Dendritic cell treated with granulocyte-macrophage colony-stimulating factor and Interleukin-4, amounts not matched to agents 40 ng/mL and 50 ng/mL, for 4 days (primary cell): Measurements from ENCODE around the gene MAP3K15.

Experiments
- H3K27ac Mint-ChIP-seq: one replicate; pipeline ENCODE4 v1.8.0; 2022; ENCODE audit warnings: mild to moderate bottlenecking, mixed read lengths
- H3K27me3 Mint-ChIP-seq: one replicate; pipeline ENCODE4 v1.8.0; 2022; ENCODE audit warnings: mild to moderate bottlenecking, mixed read lengths
- H3K36me3 Mint-ChIP-seq: one replicate; pipeline ENCODE4 v1.8.0; 2022; ENCODE audit warnings: low read depth, mixed read lengths
- H3K4me1 Mint-ChIP-seq: one replicate; pipeline ENCODE4 v1.8.0; 2022; ENCODE audit warnings: low read depth, mixed read lengths
- H3K4me3 Mint-ChIP-seq: one replicate; pipeline ENCODE4 v1.8.0; 2022; ENCODE audit warnings: mild to moderate bottlenecking, moderate library complexity, mixed read lengths
- H3K9me3 Mint-ChIP-seq: one replicate; pipeline ENCODE4 v1.8.0; 2022; ENCODE audit warnings: mixed read lengths
- intact Hi-C: fragments of 100-400 bp; cut with micrococcal nuclease; formaldehyde crosslinking; loops from one replicate; pipeline ENCODE4 v1.15.0; 2022

Gene MAP3K15

GRCh38 chrX:19514791-19515614 lies at the start of gene MAP3K15:
Gene MAP3K15, minus strand, starts transcription at chrX:19515508. Its CDS starts 247 bp downstream, at chrX:19515261.
- H3K27ac Mint-ChIP-seq: no peak within 1 kb of the TSS
- no peaks in the 10 kb centered on the region for H3K9me3 Mint-ChIP-seq
- peak within 1 kb of the TSS; percentile 72 for H3K4me3 Mint-ChIP-seq
- H3K4me1 Mint-ChIP-seq: no peaks in the 10 kb centered on the region
- intact Hi-C loops: loop anchor here (5.0 kb wide), 1 partner anchor 143 kb away; no protein-coding TSS in a partner anchor
- H3K36me3 Mint-ChIP-seq: no peaks in the 10 kb centered on the region
- H3K27me3 Mint-ChIP-seq: peaks cover 39% of the 10 kb centered on the region

DNA sequence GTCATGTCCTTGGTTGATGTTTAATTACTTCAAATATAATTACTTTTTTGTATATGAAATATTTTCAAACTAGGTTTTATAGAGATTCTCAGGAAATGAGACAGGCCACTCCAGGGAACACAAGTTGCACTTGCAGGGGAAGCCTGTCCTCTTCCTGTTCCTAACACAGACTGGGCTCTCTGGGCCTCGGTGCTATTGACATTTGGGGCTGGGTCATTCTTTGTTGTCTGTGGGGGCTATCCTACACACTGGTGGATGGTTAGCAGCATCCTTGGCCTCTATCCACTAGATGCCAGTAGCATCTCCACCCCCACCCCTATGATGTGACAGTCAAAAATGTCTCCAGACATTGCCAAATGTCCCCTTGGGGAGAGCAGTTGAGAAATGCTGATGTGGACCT lies 49.3 kb upstream of the MAP3K15 start:
- no peak overlapping the region for H3K27ac Mint-ChIP-seq

DNA sequence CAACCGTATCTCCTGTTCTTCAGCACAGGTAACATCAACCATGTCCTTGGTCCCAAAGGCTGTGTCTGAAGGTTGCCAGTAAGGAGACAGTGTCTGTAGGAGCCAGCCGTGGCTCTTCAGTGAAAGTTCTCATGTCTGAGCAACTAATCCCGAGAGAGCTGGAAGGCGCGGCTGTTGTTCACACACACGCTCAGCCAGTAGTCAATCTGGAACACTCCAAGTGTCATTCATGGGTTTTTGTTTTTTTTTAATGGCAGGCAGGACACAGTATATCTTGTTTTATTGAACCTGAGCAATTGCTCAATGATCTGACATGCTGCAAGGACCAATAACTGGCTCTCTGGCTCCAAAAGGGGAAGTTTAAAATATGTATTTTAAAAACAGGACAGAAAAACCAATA lies 48.4 kb upstream of the MAP3K15 start:
- H3K9me3 Mint-ChIP-seq: no peaks in the 10 kb centered on the region
- H3K4me1 Mint-ChIP-seq: peaks cover 6% of the 10 kb centered on the region
- intact Hi-C loops: no loop called here
- peaks cover 29% of the 10 kb centered on the region for H3K36me3 Mint-ChIP-seq
- H3K4me3 Mint-ChIP-seq: no peak overlapping the region
- H3K27me3 Mint-ChIP-seq: no peaks in the 10 kb centered on the region
- H3K27ac Mint-ChIP-seq: no peak overlapping the region

More for the DNA sequence above, 49.3 kb upstream of the MAP3K15 start:
- Mint-ChIP-seq H3K4me3 (no peak overlapping the region), H3K36me3 (peaks cover 38% of the 10 kb centered on the region), H3K27me3 (no peaks in the 10 kb centered on the region), H3K9me3 (no peaks in the 10 kb centered on the region), H3K4me1 (peaks cover 6% of the 10 kb centered on the region)
- intact Hi-C loops: no loop called here

DNA sequence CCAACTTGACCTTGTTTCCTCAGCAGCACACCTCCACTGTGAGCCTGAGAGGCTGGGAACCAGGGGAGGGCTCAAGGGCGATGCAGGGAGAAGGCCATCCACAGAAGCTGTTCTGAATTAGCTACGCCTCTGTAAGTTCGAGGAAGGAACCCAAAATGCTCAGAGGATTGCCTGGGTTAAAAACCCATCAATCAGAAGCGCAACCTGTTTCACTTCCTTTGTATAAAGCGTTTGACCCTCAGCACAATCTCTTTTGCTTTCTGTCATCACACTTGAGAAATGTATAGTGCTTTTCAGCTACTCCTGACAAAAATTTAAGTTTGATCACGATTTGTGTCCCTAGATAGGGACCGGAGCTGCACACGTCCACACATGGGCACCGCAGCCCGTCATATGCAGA lies 48.0 kb upstream of the MAP3K15 start:
- peaks cover 6% of the 10 kb centered on the region for H3K4me1 Mint-ChIP-seq
- H3K27me3 Mint-ChIP-seq: no peaks in the 10 kb centered on the region
- intact Hi-C loops: no loop called here
- no peak overlapping the region for H3K4me3 Mint-ChIP-seq
- no peak overlapping the region for H3K27ac Mint-ChIP-seq
- H3K36me3 Mint-ChIP-seq: peaks cover 25% of the 10 kb centered on the region
- no peaks in the 10 kb centered on the region for H3K9me3 Mint-ChIP-seq

DNA sequence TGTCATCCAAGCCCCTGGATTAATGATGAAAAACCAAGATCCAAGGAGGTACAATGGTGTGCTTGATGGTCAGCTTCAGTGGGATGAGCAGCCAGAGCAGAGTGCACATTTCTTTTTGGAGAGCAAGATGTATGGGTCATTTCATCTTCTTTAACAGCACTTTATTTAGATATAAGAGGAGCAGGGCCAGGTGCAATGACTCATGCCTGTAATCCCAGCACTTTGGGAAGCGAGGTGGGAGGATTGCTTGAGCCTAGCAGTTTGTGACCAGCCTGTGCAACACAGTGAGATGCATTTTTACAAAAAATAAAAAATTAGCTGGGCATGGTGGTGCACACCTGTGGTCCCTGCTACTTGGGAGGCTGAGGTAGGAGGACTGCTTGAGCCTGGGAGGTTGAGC lies 45.3 kb upstream of the MAP3K15 start:
- Mint-ChIP-seq H3K4me3 (no peak overlapping the region), H3K27ac (no peak overlapping the region), H3K27me3 (no peaks in the 10 kb centered on the region), H3K4me1 (no peaks in the 10 kb centered on the region), H3K9me3 (no peaks in the 10 kb centered on the region), H3K36me3 (peaks cover 19% of the 10 kb centered on the region)
- intact Hi-C loops: no loop called here

- Mint-ChIP-seq H3K4me3 (no peak overlapping the region), H3K27me3 (no peaks in the 10 kb centered on the region), H3K4me1 (no peaks in the 10 kb centered on the region), H3K9me3 (no peaks in the 10 kb centered on the region), H3K27ac (no peak overlapping the region), H3K36me3 (peaks cover 17% of the 10 kb centered on the region)
- intact Hi-C loops: no loop called here
These were observed 42.5 kb upstream of the MAP3K15 start for GRCh38 chrX:19557822-19558221.

DNA sequence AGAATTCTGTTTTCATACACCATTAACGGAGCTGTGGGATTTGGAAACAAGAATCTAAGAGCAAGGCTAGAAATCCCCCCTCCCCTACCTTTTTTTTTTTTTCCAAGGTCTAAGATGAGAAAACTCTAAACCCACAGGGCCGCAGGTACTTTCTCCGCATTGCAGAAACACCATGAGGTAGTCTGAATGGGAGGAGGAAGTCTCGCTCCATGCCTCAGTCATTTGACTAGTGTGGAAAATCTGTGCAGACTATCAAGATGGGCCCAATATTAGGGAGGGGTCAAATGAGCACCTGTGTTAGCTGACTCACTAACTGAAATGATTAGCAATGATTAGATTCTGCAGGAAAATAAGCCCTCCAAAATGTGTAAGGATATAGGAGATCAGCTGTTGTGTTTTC lies 40.9 kb upstream of the MAP3K15 start:
- no peaks in the 10 kb centered on the region for H3K9me3 Mint-ChIP-seq
- intact Hi-C loops: no loop called here
- no peak overlapping the region for H3K4me3 Mint-ChIP-seq
- peak overlapping the region; percentile 65 for H3K27ac Mint-ChIP-seq
- H3K4me1 Mint-ChIP-seq: no peaks in the 10 kb centered on the region
- no peaks in the 10 kb centered on the region for H3K27me3 Mint-ChIP-seq
- peaks cover 31% of the 10 kb centered on the region for H3K36me3 Mint-ChIP-seq

DNA sequence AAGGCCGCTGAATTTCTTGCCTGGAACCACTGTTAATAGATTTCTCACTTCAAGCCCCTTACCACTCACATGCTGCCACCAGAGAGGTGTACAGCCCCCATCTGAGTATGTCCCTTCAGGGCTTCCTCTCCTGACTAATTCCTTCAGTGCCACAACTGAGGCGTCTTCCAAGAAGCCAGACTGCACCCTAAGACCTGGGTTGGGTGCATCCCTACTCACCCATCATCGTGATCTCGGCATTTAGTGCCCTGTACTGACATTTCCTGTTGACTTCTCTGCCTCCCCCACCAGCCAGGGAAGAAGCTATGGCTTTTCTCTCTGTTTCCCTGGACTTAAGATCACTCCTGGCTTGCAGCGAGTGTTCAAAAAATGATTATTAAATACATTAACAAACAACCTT lies 40.4 kb upstream of the MAP3K15 start:
- H3K27me3 Mint-ChIP-seq: no peaks in the 10 kb centered on the region
- H3K4me3 Mint-ChIP-seq: no peak overlapping the region
- H3K9me3 Mint-ChIP-seq: no peaks in the 10 kb centered on the region
- intact Hi-C loops: no loop called here
- H3K27ac Mint-ChIP-seq: peak overlapping the region; percentile 65
- no peaks in the 10 kb centered on the region for H3K4me1 Mint-ChIP-seq
- peaks cover 29% of the 10 kb centered on the region for H3K36me3 Mint-ChIP-seq

GRCh38 chrX:19555236-19555635 lies 39.9 kb upstream of the MAP3K15 start:
- Mint-ChIP-seq H3K4me3 (no peak overlapping the region), H3K9me3 (no peaks in the 10 kb centered on the region), H3K27me3 (no peaks in the 10 kb centered on the region), H3K36me3 (peaks cover 30% of the 10 kb centered on the region), H3K27ac (peak overlapping the region; percentile 65), H3K4me1 (no peaks in the 10 kb centered on the region)
- intact Hi-C loops: no loop called here

GRCh38 chrX:19554786-19555185 lies 39.5 kb upstream of the MAP3K15 start:
- Mint-ChIP-seq H3K4me1 (no peaks in the 10 kb centered on the region), H3K4me3 (no peak overlapping the region), H3K9me3 (no peaks in the 10 kb centered on the region), H3K36me3 (peaks cover 34% of the 10 kb centered on the region), H3K27me3 (no peaks in the 10 kb centered on the region), H3K27ac (no peak overlapping the region)
- intact Hi-C loops: no loop called here

DNA sequence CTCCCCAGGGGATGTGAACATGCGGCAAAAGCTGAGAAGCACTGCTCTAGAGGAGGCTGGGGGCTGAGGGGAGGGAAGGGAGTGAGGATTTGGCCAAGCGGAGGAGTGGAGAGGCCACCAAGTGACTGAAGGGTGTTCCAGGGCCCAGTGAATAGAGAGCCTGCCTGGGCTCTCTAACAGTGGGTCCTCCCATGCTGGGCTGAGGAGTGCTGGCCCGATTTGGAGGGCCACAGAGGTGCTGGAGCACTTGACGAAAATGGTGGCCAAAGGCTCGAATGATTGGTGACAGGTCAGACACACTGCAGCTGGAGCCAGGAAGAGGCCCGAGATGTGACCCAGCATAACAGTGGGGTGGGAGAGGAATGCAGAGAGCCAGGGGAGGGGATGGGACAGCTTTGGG lies 37.5 kb upstream of the MAP3K15 start:
- Mint-ChIP-seq H3K9me3 (no peaks in the 10 kb centered on the region), H3K4me3 (no peak overlapping the region), H3K36me3 (peaks cover 54% of the 10 kb centered on the region), H3K27me3 (no peaks in the 10 kb centered on the region), H3K4me1 (no peaks in the 10 kb centered on the region), H3K27ac (no peak overlapping the region)
- intact Hi-C loops: no loop called here

- Mint-ChIP-seq H3K36me3 (peaks cover 76% of the 10 kb centered on the region), H3K4me3 (no peak overlapping the region), H3K27ac (no peak overlapping the region), H3K9me3 (no peaks in the 10 kb centered on the region), H3K4me1 (no peaks in the 10 kb centered on the region), H3K27me3 (no peaks in the 10 kb centered on the region)
- intact Hi-C loops: no loop called here
These were observed 34.5 kb upstream of the MAP3K15 start for GRCh38 chrX:19549838-19550237.

DNA sequence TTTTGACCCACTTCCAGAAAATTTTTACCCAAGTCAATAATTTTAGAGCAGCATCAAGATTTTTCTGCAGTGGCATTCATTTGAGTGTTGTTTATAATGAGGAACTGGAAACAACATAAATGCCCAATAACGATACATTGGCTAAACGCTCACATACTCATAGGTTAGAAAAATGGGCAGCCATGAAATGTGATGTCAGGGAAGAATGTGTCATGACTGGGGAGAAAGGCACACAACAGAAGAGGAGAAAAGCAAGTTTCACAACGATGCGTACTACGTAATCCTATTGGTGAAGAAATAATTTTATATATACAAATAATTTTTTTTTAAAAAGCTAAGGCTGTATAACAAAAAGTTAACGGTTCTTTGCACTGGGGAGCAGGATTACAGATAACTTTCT lies 33.6 kb upstream of the MAP3K15 start:
- Mint-ChIP-seq H3K27ac (no peak overlapping the region), H3K4me1 (peaks cover 7% of the 10 kb centered on the region), H3K9me3 (no peaks in the 10 kb centered on the region), H3K36me3 (peaks cover 84% of the 10 kb centered on the region), H3K27me3 (no peaks in the 10 kb centered on the region), H3K4me3 (no peak overlapping the region)
- intact Hi-C loops: no loop called here

DNA sequence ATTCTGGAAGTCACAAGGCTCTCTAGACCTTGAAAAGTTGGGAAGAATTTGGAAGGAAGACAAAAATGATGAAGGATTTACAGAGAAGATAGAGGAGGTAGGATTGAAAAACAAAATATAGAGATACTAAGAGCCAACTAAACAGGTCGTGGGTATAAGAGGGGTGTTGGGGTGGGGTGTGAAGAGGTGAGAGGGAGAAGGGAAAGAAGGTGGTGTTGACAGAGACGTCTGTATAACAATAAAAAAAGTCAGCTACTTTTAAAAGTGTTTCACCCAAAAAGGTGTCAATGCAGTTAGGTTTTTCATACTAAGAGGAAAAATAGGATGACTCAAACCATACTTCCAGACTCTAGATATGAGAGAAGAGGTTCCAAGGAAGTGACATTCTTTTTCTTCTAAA lies 33.0 kb upstream of the MAP3K15 start:
- H3K36me3 Mint-ChIP-seq: peaks cover 90% of the 10 kb centered on the region
- no peaks in the 10 kb centered on the region for H3K9me3 Mint-ChIP-seq
- no peaks in the 10 kb centered on the region for H3K27me3 Mint-ChIP-seq
- no peak overlapping the region for H3K27ac Mint-ChIP-seq
- no peak overlapping the region for H3K4me3 Mint-ChIP-seq
- intact Hi-C loops: no loop called here
- H3K4me1 Mint-ChIP-seq: peaks cover 7% of the 10 kb centered on the region

- intact Hi-C loops: no loop called here
- peaks cover 7% of the 10 kb centered on the region for H3K4me1 Mint-ChIP-seq
- peaks cover 96% of the 10 kb centered on the region for H3K36me3 Mint-ChIP-seq
- H3K9me3 Mint-ChIP-seq: no peaks in the 10 kb centered on the region
- no peak overlapping the region for H3K4me3 Mint-ChIP-seq
- no peak overlapping the region for H3K27ac Mint-ChIP-seq
- H3K27me3 Mint-ChIP-seq: no peaks in the 10 kb centered on the region
These were observed 30.3 kb upstream of the MAP3K15 start for GRCh38 chrX:19545651-19546050.
